Chondrocyte (in vitro differentiated cells): Measurements from ENCODE around the gene RPUSD1. TPM values are rescaled to one million over a fixed set of nuclear protein-coding genes. Genes with fewer than 3 reads are reported as not detected.

Experiments used
- DNase-seq: peaks from one replicate; pipeline ENCODE4 v3.0.0; 2021; ENCODE audit warnings: mixed read lengths, low spot score
- H3K27ac Mint-ChIP-seq: one replicate; pipeline ENCODE4 v1.8.0; 2021; ENCODE audit warnings: mild to moderate bottlenecking, moderate library complexity, mixed read lengths; ENCODE audit not compliant: unreplicated experiment
- H3K27me3 Mint-ChIP-seq: 2 replicates; pipeline ENCODE4 v1.8.0; 2021; ENCODE audit warnings: low read depth, mixed read lengths
- H3K36me3 Mint-ChIP-seq: 2 replicates; pipeline ENCODE4 v1.8.0; 2021; ENCODE audit warnings: low read depth, mixed read lengths
- H3K4me1 Mint-ChIP-seq: 2 replicates; pipeline ENCODE4 v1.8.0; 2021; ENCODE audit warnings: low read depth, mild to moderate bottlenecking, mixed read lengths
- H3K4me3 Mint-ChIP-seq: one replicate; pipeline ENCODE4 v1.8.0; 2021; ENCODE audit warnings: mild to moderate bottlenecking, moderate library complexity, mixed read lengths; ENCODE audit not compliant: unreplicated experiment
- H3K9me3 Mint-ChIP-seq: 2 replicates; pipeline ENCODE4 v1.8.0; 2021; ENCODE audit warnings: low read depth, mixed read lengths
- total RNA-seq: library from RNA; stranded (reverse); gene quantifications from 3 replicates; pipeline ENCODE4 v1.2.1, GENCODE V29; 2021
- TF ChIP-seq, protein P1 (sequence below): fragments of 200-600 bp; sonication (generic); IDR thresholded peaks from 2 replicates; pipeline ENCODE4 v1.5.0; 2021; ENCODE audit warnings: antibody characterized with exemption, mild to moderate bottlenecking, moderate library complexity

Gene RPUSD1
- total RNA-seq, 1 donor from 2014 or later: 19.6 TPM

DNA sequence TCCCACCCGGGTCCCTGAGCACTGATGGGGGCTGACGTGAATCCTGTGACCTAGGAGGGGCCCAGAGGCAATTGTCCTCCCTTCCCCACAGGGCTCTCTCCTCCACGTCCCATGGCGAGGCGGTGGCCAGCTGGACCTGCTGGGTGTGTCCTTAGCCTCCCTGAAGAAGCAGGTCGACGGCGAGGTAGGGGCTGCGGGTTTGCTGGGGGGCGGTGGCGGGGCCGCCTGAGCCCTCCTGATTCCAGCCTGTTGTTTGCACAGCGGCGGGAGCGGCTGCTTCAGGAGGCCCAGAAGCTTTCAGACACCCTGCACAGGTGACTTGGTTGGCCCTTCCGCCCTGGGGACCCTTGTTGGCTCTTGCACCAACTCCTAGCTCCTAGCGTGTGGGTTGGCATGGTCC lies 1.9 kb upstream of the RPUSD1 start:
- H3K9me3 Mint-ChIP-seq: no peaks in the 10 kb centered on the region
- no peak overlapping the region for H3K27ac Mint-ChIP-seq
- peaks cover 3% of the 10 kb centered on the region for H3K36me3 Mint-ChIP-seq
- no peak for DNase-seq
- TF ChIP-seq, protein P1, sequence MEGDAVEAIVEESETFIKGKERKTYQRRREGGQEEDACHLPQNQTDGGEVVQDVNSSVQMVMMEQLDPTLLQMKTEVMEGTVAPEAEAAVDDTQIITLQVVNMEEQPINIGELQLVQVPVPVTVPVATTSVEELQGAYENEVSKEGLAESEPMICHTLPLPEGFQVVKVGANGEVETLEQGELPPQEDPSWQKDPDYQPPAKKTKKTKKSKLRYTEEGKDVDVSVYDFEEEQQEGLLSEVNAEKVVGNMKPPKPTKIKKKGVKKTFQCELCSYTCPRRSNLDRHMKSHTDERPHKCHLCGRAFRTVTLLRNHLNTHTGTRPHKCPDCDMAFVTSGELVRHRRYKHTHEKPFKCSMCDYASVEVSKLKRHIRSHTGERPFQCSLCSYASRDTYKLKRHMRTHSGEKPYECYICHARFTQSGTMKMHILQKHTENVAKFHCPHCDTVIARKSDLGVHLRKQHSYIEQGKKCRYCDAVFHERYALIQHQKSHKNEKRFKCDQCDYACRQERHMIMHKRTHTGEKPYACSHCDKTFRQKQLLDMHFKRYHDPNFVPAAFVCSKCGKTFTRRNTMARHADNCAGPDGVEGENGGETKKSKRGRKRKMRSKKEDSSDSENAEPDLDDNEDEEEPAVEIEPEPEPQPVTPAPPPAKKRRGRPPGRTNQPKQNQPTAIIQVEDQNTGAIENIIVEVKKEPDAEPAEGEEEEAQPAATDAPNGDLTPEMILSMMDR: no peak
- H3K27me3 Mint-ChIP-seq: no peaks in the 10 kb centered on the region
- H3K4me3 Mint-ChIP-seq: peak overlapping the region; percentile 51
- peaks cover 3% of the 10 kb centered on the region for H3K4me1 Mint-ChIP-seq

DNA sequence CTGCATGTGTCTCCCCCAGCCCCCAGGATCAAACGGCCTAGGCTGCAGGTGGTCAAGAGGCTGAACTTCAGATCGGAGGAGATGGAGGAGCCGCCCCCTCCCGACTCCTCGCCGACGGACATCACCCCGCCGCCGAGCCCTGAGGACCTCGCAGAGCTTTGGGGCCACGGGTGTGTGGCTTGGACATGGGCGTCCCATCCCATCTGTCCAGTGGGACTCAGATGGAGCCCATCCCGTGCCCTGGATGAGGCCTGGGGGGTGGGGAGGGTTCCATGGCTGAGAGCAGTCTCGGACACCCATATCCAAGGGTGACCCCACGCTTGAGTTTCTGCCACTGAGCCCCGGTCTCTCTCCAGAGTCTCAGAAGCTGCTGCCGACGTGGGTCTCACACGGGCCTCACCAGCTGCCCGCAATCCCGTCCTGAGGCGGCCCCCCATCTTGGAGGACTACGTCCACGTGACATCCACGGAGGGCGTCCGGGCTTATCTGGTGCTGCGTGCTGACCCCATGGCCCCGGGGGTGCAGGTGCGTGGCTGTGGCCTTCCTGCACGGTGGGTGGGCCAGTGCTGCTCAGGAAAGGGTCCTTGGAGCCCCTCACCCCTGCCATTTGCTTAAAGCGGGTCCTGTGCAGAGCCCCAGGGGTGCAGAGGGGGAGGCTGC lies 1.1 kb upstream of the RPUSD1 start:
- DNase-seq: no peak
- no peaks in the 10 kb centered on the region for H3K9me3 Mint-ChIP-seq
- peak overlapping the region; percentile 12 for H3K4me3 Mint-ChIP-seq
- peaks cover 3% of the 10 kb centered on the region for H3K4me1 Mint-ChIP-seq
- H3K27me3 Mint-ChIP-seq: no peaks in the 10 kb centered on the region
- H3K36me3 Mint-ChIP-seq: peaks cover 3% of the 10 kb centered on the region
- TF ChIP-seq, protein P1: no peak
- no peak overlapping the region for H3K27ac Mint-ChIP-seq

DNA sequence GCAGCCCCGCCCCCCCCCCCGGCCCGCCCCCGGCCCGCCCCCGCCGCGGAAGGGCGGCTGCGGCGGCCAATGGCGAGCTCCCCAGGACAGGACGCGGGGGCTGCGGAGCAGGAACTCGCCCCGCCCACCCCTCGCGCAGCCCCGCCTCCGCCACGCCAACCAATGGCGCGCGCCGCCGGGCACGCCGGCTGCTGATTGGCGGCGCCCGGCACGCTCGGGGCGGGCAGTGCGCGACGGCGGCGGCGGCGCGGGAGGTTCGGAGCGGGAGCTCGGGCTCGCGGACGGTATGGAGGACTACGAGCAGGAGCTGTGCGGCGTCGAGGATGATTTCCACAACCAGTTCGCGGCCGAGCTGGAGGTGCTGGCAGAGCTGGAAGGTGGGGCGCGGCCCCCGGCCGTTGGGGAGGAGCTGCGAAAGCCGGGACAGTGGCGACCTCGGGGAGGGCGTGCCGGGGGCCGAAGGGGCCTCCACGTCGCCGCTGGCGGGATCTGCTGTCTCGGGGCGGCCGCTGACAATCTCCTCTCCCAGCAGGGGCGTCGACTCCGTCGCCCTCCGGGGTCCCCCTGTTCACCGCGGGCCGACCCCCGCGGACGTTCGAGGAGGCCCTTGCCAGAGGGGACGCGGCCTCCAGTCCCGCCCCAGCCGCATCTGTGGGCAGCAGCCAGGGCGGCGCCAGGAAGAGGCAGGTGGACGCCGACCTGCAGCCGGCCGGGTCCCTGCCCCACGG lies 382 bp upstream of the RPUSD1 start, which contains the start of gene CHTF18:
TSS of gene CHTF18 (plus strand) at position 222 of the 728 bp plus-strand sequence. CDS start at position 287, 65 bp downstream.
- H3K36me3 Mint-ChIP-seq: peaks cover 3% of the 10 kb centered on the region
- H3K9me3 Mint-ChIP-seq: no peaks in the 10 kb centered on the region
- DNase-seq: no peak
- peak within 1 kb of the TSS; percentile 83 for H3K4me3 Mint-ChIP-seq
- H3K4me1 Mint-ChIP-seq: peaks cover 3% of the 10 kb centered on the region
- no peaks in the 10 kb centered on the region for H3K27me3 Mint-ChIP-seq
- peak within 1 kb of the TSS; percentile 17 for H3K27ac Mint-ChIP-seq
- TF ChIP-seq, protein P1: no peak

DNA sequence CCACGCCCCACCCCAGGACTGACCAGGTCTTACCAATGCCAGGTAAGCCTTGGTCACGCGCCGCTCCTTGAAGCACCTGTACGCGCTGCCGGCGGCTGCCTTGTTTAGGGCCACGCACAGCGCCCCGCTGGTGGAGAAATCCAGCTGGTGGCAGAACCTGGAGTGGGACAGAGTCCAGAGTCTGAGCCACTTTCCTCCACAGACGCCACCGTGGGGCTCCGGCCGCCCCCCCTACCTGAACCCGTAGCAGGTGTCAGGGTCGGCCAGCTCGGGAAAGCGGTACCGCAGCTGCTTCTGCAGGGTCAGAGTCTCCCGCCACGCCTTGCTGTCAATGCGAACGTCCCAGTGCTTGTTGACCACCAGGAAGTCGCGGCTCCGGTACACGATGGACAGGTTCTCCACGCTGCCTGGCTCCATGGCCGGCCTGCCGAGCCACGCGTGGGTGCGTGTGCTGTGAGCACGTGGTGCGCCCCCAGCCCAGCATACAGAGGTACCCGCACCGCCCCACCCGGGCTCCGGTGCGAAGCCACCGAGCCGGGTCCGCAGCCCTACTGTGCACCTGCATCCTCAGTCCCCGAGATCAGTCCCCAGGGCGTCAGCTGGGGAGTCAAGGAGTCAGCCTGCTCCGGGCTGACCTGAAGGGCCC lies 737 bp downstream of the RPUSD1 start:
- H3K9me3 Mint-ChIP-seq: no peaks in the 10 kb centered on the region
- H3K27ac Mint-ChIP-seq: peak overlapping the region; percentile 17
- peak overlapping the region; percentile 83 for H3K4me3 Mint-ChIP-seq
- DNase-seq: no peak
- H3K4me1 Mint-ChIP-seq: peaks cover 3% of the 10 kb centered on the region
- TF ChIP-seq, protein P1: no peak
- H3K27me3 Mint-ChIP-seq: no peaks in the 10 kb centered on the region
- peaks cover 3% of the 10 kb centered on the region for H3K36me3 Mint-ChIP-seq
